Activated T-helper 1 cell treated with anti-CD3 and anti-CD28 coated beads, Interleukin-2, amount 50 U/mL, for 16 hours (primary cell): ENCODE measurements around the gene GAGE12H.
"Not testable (repeated sequence)": the region's sequence is repeated elsewhere in the genome, so short reads cannot be mapped to it uniquely, and the experiment has no call there.

Experiments
- DNase-seq, 2 donors: peaks; one replicate each; pipeline ENCODE4 v3.0.0-alpha.2; 2020; ENCODE audit warnings: low read depth in 1 of 2, low spot score in 1 of 2

GAGE12H gene, protein sequence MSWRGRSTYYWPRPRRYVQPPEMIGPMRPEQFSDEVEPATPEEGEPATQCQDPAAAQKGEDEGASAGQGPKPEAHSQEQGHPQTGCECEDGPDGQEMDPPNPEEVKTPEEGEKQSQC

DNA sequence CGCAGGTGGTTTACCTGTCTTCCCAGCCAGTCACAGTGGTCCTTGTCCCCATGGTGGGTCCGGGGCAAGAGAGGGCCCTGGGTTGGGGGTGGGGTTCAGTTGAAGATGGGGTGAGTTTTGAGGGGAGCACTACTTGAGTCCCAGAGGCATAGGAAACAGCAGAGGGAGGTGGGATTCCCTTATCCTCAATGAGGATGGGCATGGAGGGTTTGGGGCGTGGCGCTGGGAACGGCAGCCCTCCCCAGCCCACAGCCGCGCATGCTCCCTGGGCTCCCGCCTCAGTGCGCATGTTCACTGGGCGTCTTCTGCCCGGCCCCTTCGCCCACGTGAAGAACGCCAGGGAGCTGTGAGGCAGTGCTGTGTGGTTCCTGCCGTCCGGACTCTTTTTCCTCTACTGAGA, at the start of gene GAGE12H:
Gene GAGE12H, plus strand, starts transcription at position 301 of the 400 bp plus-strand sequence. CDS start 1,155 bp downstream, outside the sequence.
- DNase-seq: not testable (repeated sequence)

DNA sequence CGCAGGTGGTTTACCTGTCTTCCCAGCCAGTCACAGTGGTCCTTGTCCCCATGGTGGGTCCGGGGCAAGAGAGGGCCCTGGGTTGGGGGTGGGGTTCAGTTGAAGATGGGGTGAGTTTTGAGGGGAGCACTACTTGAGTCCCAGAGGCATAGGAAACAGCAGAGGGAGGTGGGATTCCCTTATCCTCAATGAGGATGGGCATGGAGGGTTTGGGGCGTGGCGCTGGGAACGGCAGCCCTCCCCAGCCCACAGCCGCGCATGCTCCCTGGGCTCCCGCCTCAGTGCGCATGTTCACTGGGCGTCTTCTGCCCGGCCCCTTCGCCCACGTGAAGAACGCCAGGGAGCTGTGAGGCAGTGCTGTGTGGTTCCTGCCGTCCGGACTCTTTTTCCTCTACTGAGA, 47.9 kb upstream of the GAGE12H start, which contains the start of gene GAGE12C:
Gene GAGE12C, plus strand, starts transcription at position 301 of the 400 bp plus-strand sequence. CDS start 1,155 bp downstream, outside the sequence.
- DNase-seq: not testable (repeated sequence)

DNA sequence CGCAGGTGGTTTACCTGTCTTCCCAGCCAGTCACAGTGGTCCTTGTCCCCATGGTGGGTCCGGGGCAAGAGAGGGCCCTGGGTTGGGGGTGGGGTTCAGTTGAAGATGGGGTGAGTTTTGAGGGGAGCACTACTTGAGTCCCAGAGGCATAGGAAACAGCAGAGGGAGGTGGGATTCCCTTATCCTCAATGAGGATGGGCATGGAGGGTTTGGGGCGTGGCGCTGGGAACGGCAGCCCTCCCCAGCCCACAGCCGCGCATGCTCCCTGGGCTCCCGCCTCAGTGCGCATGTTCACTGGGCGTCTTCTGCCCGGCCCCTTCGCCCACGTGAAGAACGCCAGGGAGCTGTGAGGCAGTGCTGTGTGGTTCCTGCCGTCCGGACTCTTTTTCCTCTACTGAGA, 38.3 kb upstream of the GAGE12H start, which contains the start of gene GAGE12D:
Gene GAGE12D, plus strand, starts transcription at position 301 of the 400 bp plus-strand sequence. CDS start 1,155 bp downstream, outside the sequence.
- not testable (repeated sequence) for DNase-seq

- not testable (repeated sequence) for DNase-seq
Observed at GRCh38 chrX:49550989-49551388, 28.8 kb upstream of the GAGE12H start, which contains the start of gene GAGE12E. Gene GAGE12E, plus strand, starts transcription at chrX:49551289. Its CDS starts 1,155 bp downstream, at chrX:49552444.

- not testable (repeated sequence) for DNase-seq
Observed at GRCh38 chrX:49560542-49560941, 19.2 kb upstream of the GAGE12H start, which contains the start of gene GAGE12F. Gene GAGE12F, plus strand, starts transcription at chrX:49560842. Its CDS starts 1,155 bp downstream, at chrX:49561997.

DNA sequence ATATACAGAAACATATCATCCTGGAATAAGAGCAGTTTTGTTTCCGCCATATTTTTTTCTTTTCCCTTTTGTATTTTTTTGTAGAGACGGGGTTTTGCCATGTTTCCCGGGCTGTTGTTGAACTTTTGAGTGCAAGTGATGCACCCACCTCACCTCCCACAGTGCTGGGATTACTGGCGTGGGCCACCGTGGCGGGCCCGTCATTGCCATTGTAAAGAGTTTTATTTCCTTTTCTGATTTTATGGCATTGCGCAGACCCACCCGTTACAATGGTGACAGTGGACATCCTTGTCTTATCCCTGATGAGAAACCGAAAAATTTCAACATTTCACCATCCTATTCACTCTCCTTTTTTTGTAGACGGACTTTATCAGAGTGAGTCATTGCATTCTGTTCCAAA, 11.0 kb upstream of the GAGE12H start:
- DNase-seq: not testable (repeated sequence)

DNA sequence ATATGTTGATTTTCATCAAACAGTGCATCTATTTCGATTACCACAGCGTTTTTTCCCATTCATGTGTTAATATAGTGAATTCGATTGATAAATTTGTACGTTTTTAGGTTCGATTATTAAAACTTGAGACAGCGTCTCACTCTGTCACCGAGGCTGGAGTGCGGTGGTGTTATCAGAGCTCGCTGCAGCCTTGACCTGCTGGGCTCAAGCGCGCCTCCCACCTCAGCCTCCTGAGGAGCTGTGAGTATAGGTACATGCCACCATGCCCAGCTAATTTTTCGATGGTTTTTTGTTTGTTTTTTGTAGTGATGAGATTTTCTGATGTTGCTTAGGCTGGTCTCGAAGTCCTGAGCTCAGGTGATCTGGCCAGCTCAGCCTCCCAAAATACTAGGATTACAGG, 10.6 kb upstream of the GAGE12H start:
- DNase-seq: not testable (repeated sequence)

- DNase-seq: not testable (repeated sequence)
Observed at GRCh38 chrX:49570100-49570499, 9.6 kb upstream of the GAGE12H start, which contains the start of gene GAGE12G. Gene GAGE12G, plus strand, starts transcription at chrX:49570400. Its CDS starts 1,155 bp downstream, at chrX:49571555.

- not testable (repeated sequence) for DNase-seq
Observed at GRCh38 chrX:49589196-49589595, 9.4 kb downstream of the GAGE12H start, which contains the start of gene GAGE2A. Gene GAGE2A, plus strand, starts transcription at chrX:49589496. Its CDS starts 1,155 bp downstream, at chrX:49590651.

- peak in 1 of 2 donors; percentile 0 for DNase-seq
Observed at GRCh38 chrX:49589769-49590478, 10.2 kb downstream of the GAGE12H start.

DNA sequence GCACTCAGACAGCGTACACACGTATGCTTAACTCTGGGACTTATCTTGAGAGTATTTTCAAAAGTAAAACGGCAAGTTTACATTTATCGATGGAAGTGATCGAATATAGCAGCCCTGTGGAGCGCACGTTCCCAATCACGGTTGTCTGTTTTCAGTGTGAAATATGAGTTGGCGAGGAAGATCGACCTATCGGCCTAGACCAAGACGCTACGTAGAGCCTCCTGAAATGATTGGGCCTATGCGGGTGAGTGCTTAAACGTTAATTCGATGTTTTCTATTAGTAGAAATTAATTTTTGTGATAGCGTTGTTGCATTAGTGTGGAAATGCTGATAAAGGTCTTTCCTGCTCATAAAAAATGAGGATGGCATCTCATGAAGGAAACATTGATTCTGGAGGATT, 10.7 kb downstream of the GAGE12H start:
- not testable (repeated sequence) for DNase-seq

- not testable (repeated sequence) for DNase-seq
Observed at GRCh38 chrX:49598720-49599119, 19.0 kb downstream of the GAGE12H start, which contains the start of gene GAGE1. Gene GAGE1, plus strand, starts transcription at chrX:49599020. Its CDS starts 1,155 bp downstream, at chrX:49600175.

- no peak for DNase-seq
Observed at GRCh38 chrX:49610718-49611310, 31.1 kb downstream of the GAGE12H start.

- DNase-seq: no peak
Observed at GRCh38 chrX:49618574-49618973, 38.8 kb downstream of the GAGE12H start.

- DNase-seq: no peak
Observed at GRCh38 chrX:49627086-49627777, 47.5 kb downstream of the GAGE12H start.
